ENCODE data around the gene RAI2. TPM values are rescaled to one million over a fixed set of nuclear protein-coding genes. Genes with fewer than 3 reads are reported as not detected.

Gene RAI2
- total and polyA plus RNA-seq, 2 experiments from 2014 or later = 1.3 to 3.4 TPM

DNA sequence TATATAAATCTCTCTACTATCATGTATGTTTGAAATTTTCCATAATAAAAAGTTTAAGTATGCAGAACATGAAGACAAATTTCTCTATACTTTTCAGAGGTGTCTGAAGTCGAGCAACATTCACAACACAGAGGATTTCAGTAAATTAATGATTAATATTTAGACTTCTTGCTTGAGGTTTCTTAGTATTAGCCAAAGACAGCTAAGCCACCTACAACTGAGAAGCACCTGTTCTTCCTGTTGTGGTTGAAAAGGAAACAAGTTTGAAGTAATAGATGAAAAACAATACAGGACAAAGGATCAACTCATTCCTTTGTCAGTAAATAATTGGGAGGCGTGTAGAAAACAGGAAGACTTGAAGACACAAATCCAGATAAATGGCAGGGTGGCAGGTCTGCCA, 102.7 kb downstream of the RAI2 start:
- no peak for DNase-seq (ENCODE audit: low read depth in 1 of 2, low spot score in 1 of 2)
- TF ChIP-seq, protein P1, sequence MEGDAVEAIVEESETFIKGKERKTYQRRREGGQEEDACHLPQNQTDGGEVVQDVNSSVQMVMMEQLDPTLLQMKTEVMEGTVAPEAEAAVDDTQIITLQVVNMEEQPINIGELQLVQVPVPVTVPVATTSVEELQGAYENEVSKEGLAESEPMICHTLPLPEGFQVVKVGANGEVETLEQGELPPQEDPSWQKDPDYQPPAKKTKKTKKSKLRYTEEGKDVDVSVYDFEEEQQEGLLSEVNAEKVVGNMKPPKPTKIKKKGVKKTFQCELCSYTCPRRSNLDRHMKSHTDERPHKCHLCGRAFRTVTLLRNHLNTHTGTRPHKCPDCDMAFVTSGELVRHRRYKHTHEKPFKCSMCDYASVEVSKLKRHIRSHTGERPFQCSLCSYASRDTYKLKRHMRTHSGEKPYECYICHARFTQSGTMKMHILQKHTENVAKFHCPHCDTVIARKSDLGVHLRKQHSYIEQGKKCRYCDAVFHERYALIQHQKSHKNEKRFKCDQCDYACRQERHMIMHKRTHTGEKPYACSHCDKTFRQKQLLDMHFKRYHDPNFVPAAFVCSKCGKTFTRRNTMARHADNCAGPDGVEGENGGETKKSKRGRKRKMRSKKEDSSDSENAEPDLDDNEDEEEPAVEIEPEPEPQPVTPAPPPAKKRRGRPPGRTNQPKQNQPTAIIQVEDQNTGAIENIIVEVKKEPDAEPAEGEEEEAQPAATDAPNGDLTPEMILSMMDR (IDR thresholded peaks at IDR 0.05; ENCODE audit: low read depth, low read length) = no peak
- Histone ChIP-seq H3K27ac (no peak overlapping the region), H3K4me1 (ENCODE audit: low read depth) (no peaks in the 10 kb centered on the region), H3K27me3 (no peaks in the 10 kb centered on the region), H3K4me3 (no peak overlapping the region), H3K36me3 (no peaks in the 10 kb centered on the region), H3K9me3 (ENCODE audit: low read depth) (no peaks in the 10 kb centered on the region)

DNA sequence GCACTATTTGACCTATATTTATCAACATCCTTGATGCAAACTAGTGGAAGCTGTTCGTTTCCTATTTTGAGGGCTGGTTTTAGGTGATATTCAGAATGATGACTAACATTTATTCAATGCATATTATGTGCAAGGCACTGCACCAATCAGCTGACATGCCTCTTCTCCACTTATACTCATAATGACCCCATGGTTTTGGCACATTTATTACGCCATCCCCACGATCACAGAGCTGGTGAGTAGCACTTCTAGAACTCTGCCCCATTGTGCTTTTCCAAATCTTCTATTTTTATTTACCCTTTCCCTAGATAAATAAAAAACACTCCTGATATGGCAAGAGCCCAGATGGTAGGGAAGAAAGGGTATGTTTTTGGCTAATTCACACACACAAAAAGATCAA, 110.7 kb downstream of the RAI2 start:
- Histone ChIP-seq H3K4me3 (no peak overlapping the region), H3K27ac (no peak overlapping the region), H3K4me1 (ENCODE audit: low read depth) (no peaks in the 10 kb centered on the region), H3K27me3 (no peaks in the 10 kb centered on the region), H3K36me3 (no peaks in the 10 kb centered on the region), H3K9me3 (ENCODE audit: low read depth) (no peaks in the 10 kb centered on the region)
- TF ChIP-seq, protein P1 (IDR thresholded peaks at IDR 0.05; ENCODE audit: low read depth, low read length) = no peak
- DNase-seq (ENCODE audit: low read depth in 1 of 2, low spot score in 1 of 2) = peak in 1 of 2 donors; percentile 9

Other genes with a start within 250 kb of the RAI2 start
- 4.5 and 5.4 TPM in 2 replicates for gene SCML1, start 123.8 kb downstream of the RAI2 start, total RNA-seq
- 4.4 and 6.5 TPM in 2 replicates for gene SCML1, start 123.8 kb downstream of the RAI2 start, polyA plus RNA-seq

Data from cardiac muscle cell (in vitro differentiated cells and primary cell).